Nucleus accumbens (tissue), 56 donors: ENCODE results near the gene ISLR2.

ENCODE experiments used
- DNase-seq, 56 donors: peaks; one replicate each; lab custom pipeline; 2025; lab: John Stamatoyannopoulos, UW

ISLR2 gene

GRCh38 chr15:74128785-74129585 is 1.4 kb upstream of the ISLR2 start:
- peak in 1 of 56 donors; percentile 44 for DNase-seq

GRCh38 chr15:74129586-74130154 is 716 bp upstream of the ISLR2 start:
- DNase-seq = peak in 5 of 56 donors; percentile 25 to 43 (median 35)

- DNase-seq = peak in 1 of 56 donors; percentile 17
Observed at GRCh38 chr15:74130849-74131627, 652 bp downstream of the ISLR2 start.

GRCh38 chr15:74131628-74132413 is 1.4 kb downstream of the ISLR2 start:
- DNase-seq = no peak

GRCh38 chr15:74132681-74133651 is 2.6 kb downstream of the ISLR2 start:
- peak in 1 of 56 donors; percentile 28 for DNase-seq

- no peak for DNase-seq
Observed at GRCh38 chr15:74133694-74134386, 3.5 kb downstream of the ISLR2 start.

GRCh38 chr15:74134387-74135027 is 4.1 kb downstream of the ISLR2 start:
- peak in 7 of 56 donors; percentile 13 to 48 (median 25) for DNase-seq

GRCh38 chr15:74135041-74135565 is 4.7 kb downstream of the ISLR2 start:
- no peak for DNase-seq

GRCh38 chr15:74136540-74136813 is 6.1 kb downstream of the ISLR2 start:
- no peak for DNase-seq

GRCh38 chr15:74136814-74137536 is 6.6 kb downstream of the ISLR2 start:
- DNase-seq = no peak

- DNase-seq = no peak
Observed at GRCh38 chr15:74137537-74137894, 7.1 kb downstream of the ISLR2 start.

GRCh38 chr15:74138642-74139041 is 8.3 kb downstream of the ISLR2 start:
- no peak for DNase-seq

GRCh38 chr15:74141591-74141990 is 11.2 kb downstream of the ISLR2 start:
- DNase-seq = no peak

GRCh38 chr15:74144153-74144775 is 13.9 kb downstream of the ISLR2 start:
- no peak for DNase-seq

- no peak for DNase-seq
Observed at GRCh38 chr15:74146277-74146800, 16.0 kb downstream of the ISLR2 start.

GRCh38 chr15:74147051-74147450 is 16.7 kb downstream of the ISLR2 start:
- DNase-seq = no peak
